GM19240 (cell line): ENCODE results near the gene ALDH1A1.

Source experiments
- DNase-seq: peaks from one replicate; pipeline ENCODE4 v3.0.0; 2011; ENCODE audit warnings: low spot score; ENCODE audit not compliant: insufficient read length

The ALDH1A1 gene

GRCh38 chr9:72979405-72980100 lies 26.7 kb upstream of the ALDH1A1 start:
- no peak for DNase-seq

GRCh38 chr9:72978744-72979143 lies 25.9 kb upstream of the ALDH1A1 start:
- DNase-seq: no peak

- no peak for DNase-seq
Measured at GRCh38 chr9:72977670-72978069, 24.8 kb upstream of the ALDH1A1 start.

- no peak for DNase-seq
Measured at GRCh38 chr9:72974501-72974900, 21.6 kb upstream of the ALDH1A1 start.

GRCh38 chr9:72972636-72973035 lies 19.8 kb upstream of the ALDH1A1 start:
- DNase-seq: no peak

- no peak for DNase-seq
Measured at GRCh38 chr9:72971411-72971810, 18.6 kb upstream of the ALDH1A1 start.

GRCh38 chr9:72960446-72960845 lies 7.6 kb upstream of the ALDH1A1 start:
- DNase-seq: no peak

GRCh38 chr9:72958485-72959281 lies 5.8 kb upstream of the ALDH1A1 start:
- no peak for DNase-seq

GRCh38 chr9:72955571-72955970 lies 2.7 kb upstream of the ALDH1A1 start:
- DNase-seq: no peak

- no peak for DNase-seq
Measured at GRCh38 chr9:72955126-72955455, 2.2 kb upstream of the ALDH1A1 start.

GRCh38 chr9:72954431-72955125 lies 1.7 kb upstream of the ALDH1A1 start:
- no peak for DNase-seq

- no peak for DNase-seq
Measured at GRCh38 chr9:72952381-72952690, 517 bp downstream of the ALDH1A1 start.

GRCh38 chr9:72951520-72952380 lies 1.1 kb downstream of the ALDH1A1 start:
- DNase-seq: no peak

- DNase-seq: no peak
Measured at GRCh38 chr9:72950875-72951442, 1.9 kb downstream of the ALDH1A1 start.

GRCh38 chr9:72949918-72950325 lies 2.9 kb downstream of the ALDH1A1 start:
- DNase-seq: no peak

- no peak for DNase-seq
Measured at GRCh38 chr9:72949244-72949582, 3.6 kb downstream of the ALDH1A1 start.

GRCh38 chr9:72948575-72949243 lies 4.1 kb downstream of the ALDH1A1 start:
- no peak for DNase-seq

- no peak for DNase-seq
Measured at GRCh38 chr9:72947984-72948465, 4.8 kb downstream of the ALDH1A1 start.

- no peak for DNase-seq
Measured at GRCh38 chr9:72946821-72947220, 6.0 kb downstream of the ALDH1A1 start.

- DNase-seq: no peak
Measured at GRCh38 chr9:72946318-72946717, 6.5 kb downstream of the ALDH1A1 start.

- DNase-seq: no peak
Measured at GRCh38 chr9:72945391-72945790, 7.5 kb downstream of the ALDH1A1 start.
